ENCODE results near the gene LMF1.
"Not testable (repeated sequence)": the region's sequence is repeated elsewhere in the genome, so short reads cannot be mapped to it uniquely, and the experiment has no call there.

The LMF1 gene

DNA sequence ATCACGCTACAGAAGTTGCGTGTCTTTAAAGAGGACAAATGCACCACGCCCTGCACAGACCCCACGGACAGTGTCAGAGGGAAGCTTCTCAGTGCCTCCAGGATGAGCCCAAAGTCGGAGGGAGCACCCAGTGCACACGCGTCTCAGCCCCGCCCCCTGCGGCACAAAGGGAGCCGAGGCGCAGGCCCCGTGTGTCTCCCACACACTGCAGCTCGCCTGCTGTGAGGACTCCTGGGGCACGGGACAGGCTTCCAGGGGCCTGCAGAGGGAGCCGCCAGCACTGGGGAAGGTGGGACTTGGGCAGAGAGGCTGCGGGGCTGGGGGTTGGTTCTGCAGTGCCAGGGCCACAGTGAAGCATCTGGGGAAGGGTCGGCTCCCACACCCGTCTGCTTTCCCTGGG, 77.4 kb downstream of the LMF1 start:
- peaks cover 2% of the 10 kb centered on the region for H3K36me3 ChIP-seq (ENCODE audit: control insufficient read depth, insufficient read depth, low read length)
- no peaks in the 10 kb centered on the region for H3K4me1 ChIP-seq (ENCODE audit: control insufficient read depth, insufficient read depth, low read length)
- no peaks in the 10 kb centered on the region for H3K27me3 ChIP-seq (ENCODE audit: control insufficient read depth, insufficient read depth, low read length)
- no peak overlapping the region for H3K27ac ChIP-seq (ENCODE audit: low read depth, low read length)
- H3K9ac ChIP-seq (ENCODE audit: low read length), result no peak overlapping the region
- no peak overlapping the region for H3K4me3 ChIP-seq (ENCODE audit: low read length)

DNA sequence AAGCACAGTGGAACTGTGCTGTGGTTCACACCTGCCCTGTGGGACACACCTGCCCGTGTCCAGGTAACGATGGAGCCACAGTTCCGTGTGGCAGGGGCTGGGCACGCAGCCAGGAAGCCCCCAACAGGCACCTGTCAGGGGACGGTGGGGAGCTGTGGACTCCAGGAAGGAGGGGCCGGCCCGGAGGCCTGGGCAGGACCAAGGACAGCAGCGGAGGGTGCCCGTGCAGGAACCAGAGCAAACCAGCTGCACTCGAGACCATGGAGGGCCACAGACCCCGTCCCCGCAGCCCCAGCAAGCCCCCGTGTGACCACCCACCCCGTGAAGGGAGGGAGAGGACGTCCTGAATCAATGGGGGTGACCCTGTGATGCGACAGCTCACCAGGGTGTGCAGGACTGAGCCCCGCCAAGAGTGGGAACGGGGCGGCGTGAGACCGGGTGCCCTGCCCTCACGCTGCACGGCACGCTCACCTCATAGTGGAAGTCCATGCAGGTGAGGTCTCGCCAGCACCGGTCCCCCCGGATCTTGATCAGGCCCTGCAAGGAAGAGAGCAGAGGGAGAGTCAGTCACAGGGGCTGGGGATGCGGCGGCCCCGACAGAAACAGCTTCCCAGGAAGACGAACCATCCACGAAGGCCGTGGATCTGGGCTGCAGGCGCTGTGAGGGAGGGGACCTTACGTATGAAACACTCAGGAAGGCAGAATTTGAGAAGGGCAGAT, 78.1 kb downstream of the LMF1 start:
- H3K4me1 ChIP-seq (ENCODE audit: control insufficient read depth, insufficient read depth, low read length), result no peaks in the 10 kb centered on the region
- peaks cover 2% of the 10 kb centered on the region for H3K36me3 ChIP-seq (ENCODE audit: control insufficient read depth, insufficient read depth, low read length)
- no peak overlapping the region for H3K9ac ChIP-seq (ENCODE audit: low read length)
- H3K27ac ChIP-seq (ENCODE audit: low read depth, low read length), result no peak overlapping the region
- H3K4me3 ChIP-seq (ENCODE audit: low read length), result no peak overlapping the region
- no peaks in the 10 kb centered on the region for H3K27me3 ChIP-seq (ENCODE audit: control insufficient read depth, insufficient read depth, low read length)

DNA sequence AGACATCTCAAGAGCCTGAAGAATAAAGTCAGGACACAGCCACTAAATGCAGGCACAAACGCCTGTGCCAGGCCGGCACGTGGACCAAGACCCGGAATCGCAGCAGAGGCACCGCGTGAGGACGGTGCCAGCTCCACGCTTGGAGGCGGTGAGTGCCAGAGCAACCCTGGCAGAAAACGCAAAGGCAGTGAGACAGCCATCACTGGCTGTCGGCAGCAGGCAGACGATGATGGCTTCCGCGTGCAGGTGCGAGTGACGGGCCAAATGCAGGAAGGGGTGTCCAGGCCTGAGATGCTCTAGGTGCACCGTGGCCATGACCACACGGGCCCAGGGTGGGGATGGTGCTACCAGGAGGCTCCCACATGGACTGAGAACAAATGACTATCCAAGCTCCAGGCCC, 78.8 kb downstream of the LMF1 start:
- H3K36me3 ChIP-seq (ENCODE audit: control insufficient read depth, insufficient read depth, low read length), result peaks cover 2% of the 10 kb centered on the region
- no peak overlapping the region for H3K27ac ChIP-seq (ENCODE audit: low read depth, low read length)
- no peaks in the 10 kb centered on the region for H3K4me1 ChIP-seq (ENCODE audit: control insufficient read depth, insufficient read depth, low read length)
- no peak overlapping the region for H3K9ac ChIP-seq (ENCODE audit: low read length)
- H3K27me3 ChIP-seq (ENCODE audit: control insufficient read depth, insufficient read depth, low read length), result no peaks in the 10 kb centered on the region
- H3K4me3 ChIP-seq (ENCODE audit: low read length), result no peak overlapping the region

DNA sequence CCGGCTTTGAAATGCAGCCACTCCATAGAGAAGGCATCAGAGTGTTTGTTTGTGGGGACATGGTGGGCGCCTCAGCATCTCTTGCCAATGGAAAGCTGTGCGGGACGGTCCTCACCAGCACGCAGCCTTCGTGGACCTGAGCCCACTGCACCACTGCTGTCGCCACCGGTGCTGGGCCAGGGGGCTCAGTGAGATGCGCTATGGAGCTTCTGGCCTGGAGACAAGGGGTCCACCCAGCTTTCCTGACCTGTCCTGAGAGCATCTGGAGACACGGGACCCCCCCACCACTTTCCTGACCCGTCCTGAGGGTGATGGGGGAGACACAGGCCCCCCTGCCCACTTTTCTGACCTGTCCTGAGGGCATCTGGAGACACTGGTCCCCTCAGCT, 79.4 kb downstream of the LMF1 start:
- no peaks in the 10 kb centered on the region for H3K27me3 ChIP-seq (ENCODE audit: control insufficient read depth, insufficient read depth, low read length)
- peaks cover 2% of the 10 kb centered on the region for H3K36me3 ChIP-seq (ENCODE audit: control insufficient read depth, insufficient read depth, low read length)
- H3K4me1 ChIP-seq (ENCODE audit: control insufficient read depth, insufficient read depth, low read length), result no peaks in the 10 kb centered on the region
- H3K27ac ChIP-seq (ENCODE audit: low read depth, low read length), result no peak overlapping the region
- no peak overlapping the region for H3K9ac ChIP-seq (ENCODE audit: low read length)
- no peak overlapping the region for H3K4me3 ChIP-seq (ENCODE audit: low read length)

DNA sequence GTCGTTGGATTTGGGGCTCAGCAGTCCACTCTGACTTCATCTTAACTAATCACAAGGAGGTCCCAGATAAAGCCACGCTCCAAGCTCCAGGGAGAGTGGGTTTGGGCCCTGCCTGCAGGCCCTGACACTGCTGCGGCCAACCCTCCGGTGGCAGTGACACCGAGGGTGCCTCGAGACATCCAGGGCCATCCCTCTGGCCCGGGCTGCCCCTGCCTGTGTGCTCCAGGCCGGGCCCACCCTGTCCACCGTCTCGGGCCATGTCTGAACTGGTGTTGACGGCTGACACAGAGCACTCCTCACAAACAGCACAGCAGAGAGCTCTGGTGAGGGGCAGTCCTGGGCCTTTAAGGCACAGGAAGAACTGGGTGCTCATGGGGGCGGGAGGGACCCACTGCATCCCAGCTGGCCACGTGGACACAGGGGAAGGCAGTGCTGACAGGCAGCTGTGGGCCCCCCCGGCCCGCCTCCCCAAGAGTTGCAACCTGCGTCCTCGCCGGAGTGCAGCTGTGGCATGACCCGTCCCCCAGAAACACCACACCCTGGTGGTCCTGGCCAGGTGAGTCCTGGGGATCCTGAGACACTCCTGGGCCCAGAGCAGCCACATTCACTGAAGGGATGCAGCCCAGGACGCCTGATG, 80.0 kb downstream of the LMF1 start:
- peaks cover 2% of the 10 kb centered on the region for H3K36me3 ChIP-seq (ENCODE audit: control insufficient read depth, insufficient read depth, low read length)
- H3K4me3 ChIP-seq (ENCODE audit: low read length), result no peak overlapping the region
- H3K4me1 ChIP-seq (ENCODE audit: control insufficient read depth, insufficient read depth, low read length), result no peaks in the 10 kb centered on the region
- no peak overlapping the region for H3K9ac ChIP-seq (ENCODE audit: low read length)
- H3K27ac ChIP-seq (ENCODE audit: low read depth, low read length), result no peak overlapping the region
- H3K27me3 ChIP-seq (ENCODE audit: control insufficient read depth, insufficient read depth, low read length), result no peaks in the 10 kb centered on the region

DNA sequence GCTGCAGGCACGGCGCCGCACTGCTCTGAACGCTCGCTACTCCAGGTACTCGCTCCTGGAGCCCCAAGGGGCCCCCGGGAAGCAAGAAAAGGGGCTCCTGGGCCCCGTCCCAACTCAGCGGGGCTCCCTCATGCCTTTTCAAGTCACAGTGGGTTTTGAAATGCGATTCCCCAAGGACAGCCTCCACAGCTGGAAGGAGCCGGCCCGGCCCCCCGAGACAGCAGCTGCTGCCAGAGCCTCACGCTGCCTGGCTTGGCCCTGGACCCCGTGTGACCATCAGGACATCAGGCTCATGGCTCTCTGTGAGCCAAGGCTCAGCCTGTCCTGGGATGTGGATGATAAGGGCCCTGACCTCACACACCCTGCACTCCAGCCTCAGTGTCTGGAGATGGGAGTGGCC, 80.6 kb downstream of the LMF1 start:
- H3K4me1 ChIP-seq (ENCODE audit: control insufficient read depth, insufficient read depth, low read length), result no peaks in the 10 kb centered on the region
- H3K27ac ChIP-seq (ENCODE audit: low read depth, low read length), result no peak overlapping the region
- H3K4me3 ChIP-seq (ENCODE audit: low read length), result no peak overlapping the region
- H3K9ac ChIP-seq (ENCODE audit: low read length), result no peak overlapping the region
- H3K36me3 ChIP-seq (ENCODE audit: control insufficient read depth, insufficient read depth, low read length), result peaks cover 3% of the 10 kb centered on the region
- no peaks in the 10 kb centered on the region for H3K27me3 ChIP-seq (ENCODE audit: control insufficient read depth, insufficient read depth, low read length)

DNA sequence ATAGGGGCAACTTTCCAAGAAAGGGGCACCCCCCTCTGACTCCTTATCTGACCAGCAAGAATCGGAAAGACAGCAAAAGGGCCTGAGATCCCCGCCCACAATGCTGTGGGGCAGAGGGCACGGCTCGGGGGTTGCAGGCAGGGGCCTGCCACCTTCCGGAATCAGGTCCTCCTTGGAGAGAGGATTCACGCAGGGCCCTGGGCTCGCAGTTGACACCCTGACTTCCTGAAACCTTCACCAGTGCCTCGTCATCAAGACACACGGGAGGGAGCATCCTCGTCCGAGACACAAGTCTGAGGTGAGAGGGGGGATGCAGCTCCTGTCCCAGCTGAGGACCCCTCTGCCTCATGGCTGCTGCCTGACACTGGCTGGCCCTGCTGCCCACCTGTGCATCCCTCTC, 81.2 kb downstream of the LMF1 start:
- Histone ChIP-seq H3K27me3 (ENCODE audit: control insufficient read depth, insufficient read depth, low read length) (no peaks in the 10 kb centered on the region), H3K27ac (ENCODE audit: low read depth, low read length) (no peak overlapping the region), H3K4me1 (ENCODE audit: control insufficient read depth, insufficient read depth, low read length) (no peaks in the 10 kb centered on the region), H3K36me3 (ENCODE audit: control insufficient read depth, insufficient read depth, low read length) (peaks cover 8% of the 10 kb centered on the region), H3K4me3 (ENCODE audit: low read length) (no peak overlapping the region), H3K9ac (ENCODE audit: low read length) (no peak overlapping the region)

DNA sequence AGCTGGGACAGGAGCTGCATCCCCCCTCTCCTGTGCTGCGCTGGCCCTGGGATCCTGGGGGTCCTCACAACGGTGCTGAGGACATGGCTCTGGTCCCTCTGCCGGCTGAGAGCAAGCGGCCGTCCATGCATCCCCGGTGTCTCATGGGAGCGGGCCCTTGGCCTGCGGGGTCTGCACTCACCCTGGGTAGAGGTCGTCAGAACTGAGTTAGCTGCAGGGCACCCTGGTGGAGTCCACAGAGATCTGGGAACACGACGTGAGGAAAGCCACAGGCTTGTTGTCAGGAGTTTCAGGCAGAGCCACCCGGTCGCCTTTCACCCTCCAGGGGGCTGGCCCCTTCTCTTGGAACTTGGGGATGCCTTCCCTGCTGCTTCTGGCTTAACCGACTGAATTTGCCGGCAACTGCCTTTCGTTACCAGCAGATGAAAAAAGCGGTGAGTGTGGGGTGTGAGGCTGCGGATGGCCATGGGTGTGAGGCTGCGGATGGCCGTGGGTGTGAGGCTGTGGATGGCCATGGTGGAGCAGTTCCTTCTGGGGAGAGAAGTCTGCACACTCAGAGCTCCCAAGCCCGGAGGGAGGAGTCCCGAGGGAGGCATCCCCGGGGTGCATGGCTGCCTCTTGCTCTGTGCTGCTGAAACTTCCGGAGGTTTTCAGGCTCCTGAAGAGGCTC, 81.7 kb downstream of the LMF1 start:
- Histone ChIP-seq H3K27me3 (ENCODE audit: control insufficient read depth, insufficient read depth, low read length) (no peaks in the 10 kb centered on the region), H3K9ac (ENCODE audit: low read length) (no peak overlapping the region), H3K27ac (ENCODE audit: low read depth, low read length) (no peak overlapping the region), H3K4me1 (ENCODE audit: control insufficient read depth, insufficient read depth, low read length) (no peaks in the 10 kb centered on the region), H3K36me3 (ENCODE audit: control insufficient read depth, insufficient read depth, low read length) (peaks cover 11% of the 10 kb centered on the region), H3K4me3 (ENCODE audit: low read length) (no peak overlapping the region)

DNA sequence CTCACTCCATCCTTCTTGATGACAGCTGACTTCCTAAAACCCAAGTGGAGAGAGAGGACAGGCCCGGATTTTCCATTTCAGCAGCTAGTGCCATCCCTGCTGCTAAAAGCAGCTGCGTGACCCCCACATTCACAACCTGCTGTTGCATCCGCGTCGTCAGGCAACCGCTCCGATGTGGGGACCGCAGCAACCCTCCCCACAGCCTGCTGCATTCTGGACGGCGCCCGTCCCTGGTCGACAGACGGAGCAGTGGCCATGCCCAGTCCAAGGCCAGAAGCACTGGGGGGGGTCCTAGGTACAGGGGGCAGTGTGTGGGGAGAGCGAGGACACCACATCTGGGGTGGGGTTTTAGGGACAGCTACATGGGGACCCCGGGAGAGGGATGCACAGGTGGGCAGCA, 82.3 kb downstream of the LMF1 start:
- H3K27me3 ChIP-seq (ENCODE audit: control insufficient read depth, insufficient read depth, low read length); H3K4me1 ChIP-seq (ENCODE audit: control insufficient read depth, insufficient read depth, low read length); H3K27ac ChIP-seq (ENCODE audit: low read depth, low read length); H3K9ac ChIP-seq (ENCODE audit: low read length); H3K4me3 ChIP-seq (ENCODE audit: low read length): not testable (repeated sequence)
- peaks cover 11% of the 10 kb centered on the region for H3K36me3 ChIP-seq (ENCODE audit: control insufficient read depth, insufficient read depth, low read length)

DNA sequence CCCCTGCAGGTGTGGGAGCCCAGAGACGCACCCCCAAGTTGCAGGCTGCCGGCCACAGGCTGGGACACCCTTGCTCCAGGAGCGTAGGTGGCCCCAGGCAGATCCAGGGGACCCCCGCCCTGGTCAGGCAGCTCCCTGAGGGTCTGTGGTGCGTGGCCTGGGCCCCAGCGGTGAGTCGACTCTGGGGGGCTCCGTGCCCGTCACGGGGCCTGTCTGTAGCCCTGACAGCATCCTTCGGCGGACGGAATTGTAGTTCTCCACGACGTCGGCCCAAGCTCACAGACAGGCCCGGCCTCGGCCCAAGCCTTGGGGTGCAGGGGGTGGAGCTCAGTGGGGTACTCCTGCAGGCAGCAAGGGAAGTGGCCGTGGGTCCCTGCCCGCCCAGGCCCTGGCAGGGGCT, 82.9 kb downstream of the LMF1 start:
- Histone ChIP-seq H3K4me3 (ENCODE audit: low read length) (no peak overlapping the region), H3K9ac (ENCODE audit: low read length) (no peak overlapping the region), H3K27me3 (ENCODE audit: control insufficient read depth, insufficient read depth, low read length) (no peaks in the 10 kb centered on the region), H3K4me1 (ENCODE audit: control insufficient read depth, insufficient read depth, low read length) (no peaks in the 10 kb centered on the region), H3K27ac (ENCODE audit: low read depth, low read length) (no peak overlapping the region), H3K36me3 (ENCODE audit: control insufficient read depth, insufficient read depth, low read length) (peaks cover 11% of the 10 kb centered on the region)

DNA sequence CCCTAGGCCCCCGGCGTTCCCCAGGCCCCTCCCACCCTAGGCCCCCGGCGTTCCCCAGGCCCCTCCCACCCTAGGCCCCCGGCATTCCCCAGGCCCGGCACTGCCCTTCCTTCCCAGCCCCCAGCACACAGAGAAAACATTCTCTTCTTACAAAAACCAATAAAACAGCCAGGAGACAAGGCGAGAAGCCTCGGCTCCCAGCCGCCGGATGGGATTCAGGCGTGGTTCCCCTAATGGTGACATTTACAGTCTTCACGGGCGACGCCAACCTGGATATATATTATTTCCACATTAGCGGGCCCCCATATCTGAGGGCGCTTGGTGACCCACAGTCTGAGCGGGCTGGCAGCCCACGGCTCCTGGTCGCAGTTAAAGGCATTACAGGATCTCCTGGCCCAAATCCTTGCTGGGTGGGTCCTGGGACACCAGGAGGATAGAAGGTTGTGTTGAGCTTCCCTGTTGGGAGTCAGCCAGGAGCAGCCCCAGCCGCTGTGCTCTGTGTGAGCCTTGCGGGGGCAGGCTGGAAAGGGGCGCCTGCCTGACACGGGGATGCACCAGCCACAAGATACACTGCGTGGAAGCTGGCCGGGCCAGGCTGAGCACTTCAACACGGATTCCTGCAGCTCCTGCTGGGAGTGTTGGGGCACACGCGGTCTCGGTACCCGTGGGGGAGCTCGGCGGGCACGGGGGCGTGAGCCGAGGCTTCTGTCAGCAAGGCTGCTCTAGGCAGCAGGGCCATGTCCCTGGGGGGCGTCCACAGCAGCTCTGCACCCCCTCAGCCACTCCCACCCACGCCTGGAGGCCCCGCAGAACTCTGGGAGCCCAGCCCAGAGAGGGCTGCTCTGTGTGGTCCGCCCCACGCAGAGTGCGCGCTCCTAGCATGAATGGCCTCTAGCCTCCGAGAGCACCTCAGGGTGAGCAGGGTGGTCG, 83.7 kb downstream of the LMF1 start:
- Histone ChIP-seq H3K27ac (ENCODE audit: low read depth, low read length) (no peak overlapping the region), H3K9ac (ENCODE audit: low read length) (no peak overlapping the region), H3K36me3 (ENCODE audit: control insufficient read depth, insufficient read depth, low read length) (peaks cover 11% of the 10 kb centered on the region), H3K4me3 (ENCODE audit: low read length) (no peak overlapping the region), H3K4me1 (ENCODE audit: control insufficient read depth, insufficient read depth, low read length) (no peaks in the 10 kb centered on the region), H3K27me3 (ENCODE audit: control insufficient read depth, insufficient read depth, low read length) (no peaks in the 10 kb centered on the region)

DNA sequence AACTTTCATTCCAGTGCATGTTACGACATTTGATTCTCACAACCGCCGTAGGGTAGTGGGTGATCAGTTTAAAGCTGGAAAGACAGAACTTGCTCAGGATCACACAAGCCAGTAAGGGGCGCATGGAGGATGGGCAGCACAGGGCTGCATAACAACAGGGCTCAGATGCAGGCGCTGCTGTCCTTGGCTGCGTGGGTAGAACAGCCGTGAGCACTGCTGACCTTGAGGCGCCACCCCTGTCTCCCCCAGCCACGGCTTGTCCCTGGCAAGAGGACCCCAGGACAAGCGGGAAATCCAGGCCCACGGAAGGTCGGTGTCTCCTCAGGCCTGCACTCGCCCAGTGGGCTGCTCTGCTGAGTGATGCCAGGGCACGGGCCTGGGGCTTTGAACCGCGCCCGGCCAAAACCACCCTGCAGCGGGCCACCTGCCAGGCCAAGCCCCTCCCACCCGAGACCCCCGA, 84.7 kb downstream of the LMF1 start:
- no peaks in the 10 kb centered on the region for H3K4me1 ChIP-seq (ENCODE audit: control insufficient read depth, insufficient read depth, low read length)
- H3K27me3 ChIP-seq (ENCODE audit: control insufficient read depth, insufficient read depth, low read length), result no peaks in the 10 kb centered on the region
- no peak overlapping the region for H3K9ac ChIP-seq (ENCODE audit: low read length)
- H3K27ac ChIP-seq (ENCODE audit: low read depth, low read length), result peak overlapping the region; percentile 2
- no peak overlapping the region for H3K4me3 ChIP-seq (ENCODE audit: low read length)
- peaks cover 9% of the 10 kb centered on the region for H3K36me3 ChIP-seq (ENCODE audit: control insufficient read depth, insufficient read depth, low read length)

All from rectal smooth muscle tissue (tissue), 1 donor.